HepG2 (cell line): ENCODE data around the gene AKT3. TPM values are rescaled to one million over a fixed set of nuclear protein-coding genes. Genes with fewer than 3 reads are reported as not detected.

Source experiments
- ATAC-seq: fragments of 200-7000 bp; cut with Tn5 transposase; 3 replicates; pipeline ENCODE4 v1.9.1; 2020; ENCODE audit warnings: mild to moderate bottlenecking, moderate library complexity
- BruUV-seq: library from RNA; stranded (reverse); fragments of 400-500 nt; replicated peaks from 2 replicates; lab custom pipeline; 2021; lab: Mats Ljungman, UMichigan
- CTCF ChIA-PET: fragments of 300-600 bp; formaldehyde crosslinking; extraction: SDS; loops from one replicate; lab custom pipeline; 2021; ENCODE audit warnings: low total read pairs, inconsistent platforms, low intra/inter-chr PET ratio; lab: Yijun Ruan, JAX
- POLR2A ChIA-PET: fragments of 350-600 bp; sonication (Branson Sonifier 250); formaldehyde crosslinking; loops from one replicate; lab custom pipeline; 2020; ENCODE audit warnings: antibody characterized with exemption, inconsistent platforms; lab: Yijun Ruan, JAX
- DNase-seq: peaks from one replicate; pipeline ENCODE4 v3.0.0-alpha.2; 2015; ENCODE audit warnings: low spot score
- FAIRE-seq: peaks from 3 replicates; lab custom pipeline; 2011; peaks lifted over from hg19 to GRCh38; lab: Jason Lieb, UNC
- H2AFZ ChIP-seq: one replicate; pipeline ENCODE4 v1.6.1; 2011; ENCODE audit warnings: low read length, inconsistent platforms
- H3K27ac ChIP-seq: fragments of 300-600 bp; 3 replicates; pipeline ENCODE4 v1.8.0; 2011; ENCODE audit warnings: mixed run types, mild to moderate bottlenecking, mixed read lengths, low read length, inconsistent platforms; ENCODE audit not compliant: insufficient read depth; ENCODE audit errors: extremely low read length
- H3K27me3 ChIP-seq, 2 experiments: fragments of 200-600 bp in 1 of 2; 2 replicates in 1 of 2; 3 replicates in 1 of 2; pipeline versions ENCODE4 v1.6.0 to v1.8.0; 2011; ENCODE audit warnings: low read length in 2 of 2, mild to moderate bottlenecking in 2 of 2, moderate library complexity in 2 of 2, inconsistent platforms in 1 of 2; ENCODE audit not compliant: insufficient read depth in 2 of 2, control insufficient read depth in 1 of 2
- H3K36me3 ChIP-seq, 2 experiments: fragments of 200-600 bp in 1 of 2; replicated peaks in 1 of 2; 2 replicates in 1 of 2; 3 replicates in 1 of 2; pipeline versions ENCODE4 v1.5.1 to v1.8.0; 2011; ENCODE audit warnings: low read length in 2 of 2, inconsistent platforms in 1 of 2; ENCODE audit not compliant: insufficient read depth in 2 of 2, control insufficient read depth in 1 of 2
- H3K4me1 ChIP-seq: 2 replicates; pipeline ENCODE4 v1.5.1; 2012; ENCODE audit warnings: low read length, inconsistent platforms; ENCODE audit not compliant: insufficient read depth
- H3K4me2 ChIP-seq: 2 replicates; pipeline ENCODE4 v1.6.0; 2011; ENCODE audit warnings: low read depth, low read length, inconsistent platforms
- H3K4me3 ChIP-seq, 3 experiments: fragments of 200-600 bp in 1 of 3; sonication (generic), shearing (Covaris generic) in 1 of 3; replicated peaks in 1 of 3; 2 replicates each; pipeline ENCODE4 v1.5.1; 2011 to 2016; ENCODE audit warnings: low read length in 3 of 3, inconsistent platforms in 2 of 3, low read depth in 2 of 3, mild to moderate bottlenecking in 2 of 3, control low read depth in 1 of 3, mixed read lengths in 1 of 3; ENCODE audit not compliant: insufficient read depth in 1 of 3
- H3K79me2 ChIP-seq: one replicate; pipeline ENCODE4 v1.6.1; 2011; ENCODE audit warnings: low read length, inconsistent platforms; ENCODE audit not compliant: insufficient read depth
- H3K9ac ChIP-seq: 2 replicates; pipeline ENCODE4 v1.6.0; 2011; ENCODE audit warnings: mild to moderate bottlenecking, low read depth, low read length, inconsistent platforms; ENCODE audit not compliant: insufficient read depth
- H3K9me3 ChIP-seq: 2 replicates; pipeline ENCODE4 v1.5.1; 2012; ENCODE audit warnings: mild to moderate bottlenecking, low read length
- H4K20me1 ChIP-seq: 2 replicates; pipeline ENCODE4 v1.6.0; 2011; ENCODE audit warnings: inconsistent platforms, mild to moderate bottlenecking, low read length, moderate library complexity; ENCODE audit not compliant: insufficient read depth
- CBX1 ChIP-seq: IDR thresholded peaks from one replicate; pipeline ENCODE4 v1.6.1; 2016; ENCODE audit warnings: antibody characterized with exemption, low read depth
- CEBPB ChIP-seq: IDR thresholded peaks from 2 replicates; pipeline ENCODE4 v1.6.1; 2011; ENCODE audit warnings: low read depth, low read length, improper control_type of control experiment, borderline replicate concordance
- DR1 ChIP-seq: sonication (generic); formaldehyde crosslinking; IDR thresholded peaks from 2 replicates; pipeline ENCODE4 v1.8.0; 2021; ENCODE audit warnings: mild to moderate bottlenecking, missing genetic modification reagents, inconsistent platforms
- HMG20A ChIP-seq: IDR thresholded peaks from 2 replicates; pipeline ENCODE4 v1.6.1; 2016; ENCODE audit warnings: borderline replicate concordance
- JUND ChIP-seq: sonication (generic); formaldehyde crosslinking; IDR thresholded peaks from 2 replicates; pipeline ENCODE4 v1.8.0; 2022; ENCODE audit warnings: mild to moderate bottlenecking, missing genetic modification reagents
- KLF12 ChIP-seq: sonication (generic); formaldehyde crosslinking; IDR thresholded peaks from 2 replicates; pipeline ENCODE4 v1.4.0; 2020; ENCODE audit warnings: missing genetic modification reagents, borderline replicate concordance
- MED1 ChIP-seq: sonication (generic); formaldehyde crosslinking; IDR thresholded peaks from 2 replicates; pipeline ENCODE4 v1.4.0; 2020; ENCODE audit warnings: missing genetic modification reagents
- MEIS1 ChIP-seq: sonication (generic); formaldehyde crosslinking; IDR thresholded peaks from 2 replicates; pipeline ENCODE4 v1.9.0; 2021; ENCODE audit warnings: mild to moderate bottlenecking, missing genetic modification reagents, moderate library complexity, borderline replicate concordance
- NAIF1 ChIP-seq: sonication (generic); formaldehyde crosslinking; IDR thresholded peaks from 2 replicates; pipeline ENCODE4 v1.5.0; 2020; ENCODE audit warnings: mild to moderate bottlenecking, missing genetic modification reagents, borderline replicate concordance
- NFIB ChIP-seq: sonication (generic); formaldehyde crosslinking; IDR thresholded peaks from 2 replicates; pipeline ENCODE4 v1.9.0; 2021; ENCODE audit warnings: missing genetic modification reagents, mild to moderate bottlenecking, borderline replicate concordance
- RAD51 ChIP-seq: fragments of 450-650 bp; IDR thresholded peaks from 2 replicates; pipeline ENCODE4 v1.6.1; 2016; ENCODE audit warnings: borderline replicate concordance
- SCMH1 ChIP-seq: sonication (generic); formaldehyde crosslinking; IDR thresholded peaks from 2 replicates; pipeline ENCODE4 v1.9.0; 2021; ENCODE audit warnings: missing genetic modification reagents, mild to moderate bottlenecking, borderline replicate concordance
- TBP ChIP-seq: sonication (generic); formaldehyde crosslinking; IDR thresholded peaks from 2 replicates; pipeline ENCODE4 v1.5.0; 2020; ENCODE audit warnings: missing genetic modification reagents
- TRIM24 ChIP-seq: sonication (generic); formaldehyde crosslinking; IDR thresholded peaks from 2 replicates; pipeline ENCODE4 v1.8.0; 2022; ENCODE audit warnings: mild to moderate bottlenecking, missing genetic modification reagents
- WIZ ChIP-seq: sonication (generic); formaldehyde crosslinking; IDR thresholded peaks from 2 replicates; pipeline ENCODE4 v1.5.1; 2020; ENCODE audit warnings: mild to moderate bottlenecking, missing genetic modification reagents
- ZNF629 ChIP-seq: sonication (generic); formaldehyde crosslinking; conservative IDR thresholded peaks from 2 replicates; pipeline ENCODE4 v1.5.0; 2020; ENCODE audit warnings: missing genetic modification reagents
- ZNF703 ChIP-seq: sonication (generic); formaldehyde crosslinking; IDR thresholded peaks from 2 replicates; pipeline ENCODE4 v1.5.1; 2020; ENCODE audit warnings: missing genetic modification reagents, mild to moderate bottlenecking, moderate library complexity, borderline replicate concordance
- ZNF780A ChIP-seq: sonication (generic); formaldehyde crosslinking; IDR thresholded peaks from 2 replicates; pipeline ENCODE4 v1.8.0; 2022; ENCODE audit warnings: mild to moderate bottlenecking, missing genetic modification reagents, moderate library complexity
- ZZZ3 ChIP-seq: sonication (generic); formaldehyde crosslinking; IDR thresholded peaks from 2 replicates; pipeline ENCODE4 v1.4.0; 2020; ENCODE audit warnings: missing genetic modification reagents, mild to moderate bottlenecking, borderline replicate concordance
- WGBS: methylation state at CpG from one replicate; pipeline ENCODE4 v1.1.6; 2017; ENCODE audit warnings: low lambda C conversion rate; 5-methylcytosine and 5-hydroxymethylcytosine counted together
- in situ Hi-C: cut with HindIII; loops from 2 replicates; pipeline ENCODE4 v1.10.0; 2017; ENCODE audit warnings: low pct_unique_long_range_greater_than_20kb; ENCODE audit not compliant: extremely low pct_ligation_motif_present
- intact Hi-C: fragments of 100-400 bp; cut with micrococcal nuclease; formaldehyde crosslinking; loops from one replicate; pipeline ENCODE4 v1.10.0; 2022; ENCODE audit not compliant: unreplicated experiment
- polyA plus RNA-seq, 8 experiments: library from polyadenylated mRNA; depleted of rRNA in 3 of 8; stranded (reverse) in 7 of 8; unstranded in 1 of 8; fragments of >200 nt; fragmentation: Illumina TruSeq in 4 of 8; extraction: Trizol in 4 of 8; gene quantifications; 2 replicates each; pipeline versions ENCODE4 v1.2.1 to v1.2.3, GENCODE V29; 2011 to 2016; ENCODE audit warnings: low read depth in 4 of 8, missing spikeins in 1 of 8, mixed read lengths in 1 of 8; ENCODE audit not compliant: insufficient read depth in 1 of 8
- total RNA-seq, 5 experiments: library from RNA; depleted of rRNA; stranded (reverse); fragments of >200 nt; fragmentation: Illumina TruSeq; extraction: Trizol; gene quantifications; 2 replicates each; pipeline ENCODE4 v1.2.3, GENCODE V29; 2016; ENCODE audit warnings: low read depth in 1 of 5
- TF ChIP-seq, protein P1 (sequence below): sonication (generic); formaldehyde crosslinking; IDR thresholded peaks from 2 replicates; pipeline ENCODE4 v1.5.0; 2020; ENCODE audit warnings: mild to moderate bottlenecking, missing genetic modification reagents
- TF ChIP-seq, protein P2 (sequence below): sonication (generic); formaldehyde crosslinking; IDR thresholded peaks from 2 replicates; pipeline ENCODE4 v1.8.1; 2023; ENCODE audit warnings: mild to moderate bottlenecking, missing genetic modification reagents
- TF ChIP-seq, protein P3 (sequence below): sonication (generic); formaldehyde crosslinking; IDR thresholded peaks from 2 replicates; pipeline ENCODE4 v1.5.1; 2020; ENCODE audit warnings: missing genetic modification reagents, mild to moderate bottlenecking, borderline replicate concordance

Gene AKT3
- total and polyA plus RNA-seq, 2 of the 13 experiments (the other 11 are each of a cell fraction or from before 2014, with no cell fraction given) = 0.07 TPM

DNA sequence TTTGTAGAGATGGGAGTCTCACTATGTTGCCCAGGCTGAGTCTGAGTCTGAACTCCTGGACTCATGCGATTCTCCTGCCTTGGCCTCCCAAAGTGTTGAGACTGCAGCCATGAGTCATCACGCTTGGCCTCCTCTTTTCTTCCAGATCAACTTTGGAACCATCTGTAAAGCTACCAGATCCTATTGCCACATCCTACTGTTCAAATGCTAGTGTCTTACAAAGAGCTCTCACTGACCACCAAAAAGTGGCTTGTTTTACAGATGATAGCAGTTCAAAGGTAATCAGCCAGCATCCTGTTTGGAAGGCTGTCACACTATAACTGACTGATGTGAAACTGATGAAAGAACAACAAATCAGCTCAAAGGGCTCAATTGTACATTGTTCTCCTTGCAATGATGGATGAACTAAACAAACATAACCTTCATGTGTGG is 221.6 kb downstream of the AKT3 start (continued):
- TF ChIP-seq HMG20A = peak; percentile 66
- no peak for TF ChIP-seq CBX1
- TF ChIP-seq ZNF629 (CRISPR knock-in tag) = no peak
- TF ChIP-seq NFIB = no peak
- no peak for TF ChIP-seq MED1
- TF ChIP-seq CEBPB = peak; percentile 60; the same call in 1 of the 2 replicates
- no peak for TF ChIP-seq ZNF703 (CRISPR knock-in tag)
- no peak for TF ChIP-seq ZZZ3 (CRISPR knock-in tag)
- TF ChIP-seq WIZ (CRISPR knock-in tag) = no peak
- TF ChIP-seq TRIM24 (CRISPR knock-in tag) = peak; percentile 64; the same call in 1 of the 2 replicates
- TF ChIP-seq MEIS1 = no peak
- TF ChIP-seq JUND (CRISPR knock-in tag) = peak; percentile 60; the same call in 1 of the 2 replicates
- TF ChIP-seq, protein P1, sequence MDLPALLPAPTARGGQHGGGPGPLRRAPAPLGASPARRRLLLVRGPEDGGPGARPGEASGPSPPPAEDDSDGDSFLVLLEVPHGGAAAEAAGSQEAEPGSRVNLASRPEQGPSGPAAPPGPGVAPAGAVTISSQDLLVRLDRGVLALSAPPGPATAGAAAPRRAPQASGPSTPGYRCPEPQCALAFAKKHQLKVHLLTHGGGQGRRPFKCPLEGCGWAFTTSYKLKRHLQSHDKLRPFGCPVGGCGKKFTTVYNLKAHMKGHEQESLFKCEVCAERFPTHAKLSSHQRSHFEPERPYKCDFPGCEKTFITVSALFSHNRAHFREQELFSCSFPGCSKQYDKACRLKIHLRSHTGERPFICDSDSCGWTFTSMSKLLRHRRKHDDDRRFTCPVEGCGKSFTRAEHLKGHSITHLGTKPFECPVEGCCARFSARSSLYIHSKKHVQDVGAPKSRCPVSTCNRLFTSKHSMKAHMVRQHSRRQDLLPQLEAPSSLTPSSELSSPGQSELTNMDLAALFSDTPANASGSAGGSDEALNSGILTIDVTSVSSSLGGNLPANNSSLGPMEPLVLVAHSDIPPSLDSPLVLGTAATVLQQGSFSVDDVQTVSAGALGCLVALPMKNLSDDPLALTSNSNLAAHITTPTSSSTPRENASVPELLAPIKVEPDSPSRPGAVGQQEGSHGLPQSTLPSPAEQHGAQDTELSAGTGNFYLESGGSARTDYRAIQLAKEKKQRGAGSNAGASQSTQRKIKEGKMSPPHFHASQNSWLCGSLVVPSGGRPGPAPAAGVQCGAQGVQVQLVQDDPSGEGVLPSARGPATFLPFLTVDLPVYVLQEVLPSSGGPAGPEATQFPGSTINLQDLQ (CRISPR knock-in tag) = no peak
- TF ChIP-seq, all 625 proteins: peak for 50

DNA sequence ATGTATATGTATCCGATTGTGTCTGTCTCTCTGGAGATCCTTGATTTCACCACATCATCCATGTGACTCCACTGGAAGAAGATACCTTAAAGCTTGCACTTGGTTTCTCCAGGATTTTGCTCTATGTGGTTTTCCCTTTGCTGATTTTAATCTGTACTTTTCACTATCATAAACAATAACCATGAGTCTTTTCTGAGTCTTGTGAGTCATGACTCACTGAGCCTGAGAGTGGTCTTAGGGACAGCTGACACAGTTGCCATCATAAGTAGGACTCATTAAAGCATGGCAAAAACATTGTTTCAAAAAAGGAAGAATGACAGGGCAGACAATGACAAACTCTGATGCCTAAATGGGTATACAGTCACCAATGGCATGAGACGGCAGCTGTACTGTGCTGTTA is 226.2 kb downstream of the AKT3 start:
- H3K4me1 ChIP-seq = peaks cover 6% of the 10 kb centered on the region; the same call in 1 of the 2 replicates
- H2AFZ ChIP-seq = no peak overlapping the region
- H3K27ac ChIP-seq = no peak overlapping the region
- intact Hi-C loops (no loop called here), in situ Hi-C loops (no loop called here)
- H3K4me3 ChIP-seq = no peak overlapping the region
- WGBS = 21% methylated on average over 2 of the region's 2 CpGs
- no peak overlapping the region for H3K4me2 ChIP-seq
- no peaks in the 10 kb centered on the region for H4K20me1 ChIP-seq
- no peak for ATAC-seq
- H3K79me2 ChIP-seq = no peaks in the 10 kb centered on the region
- no TSS peak for BruUV-seq
- no peaks in the 10 kb centered on the region for H3K27me3 ChIP-seq
- no peak for FAIRE-seq
- no peak overlapping the region for H3K9ac ChIP-seq
- H3K36me3 ChIP-seq = no peaks in the 10 kb centered on the region
- peaks cover 12% of the 10 kb centered on the region; the same call in 1 of the 2 replicates for H3K9me3 ChIP-seq
- DNase-seq = no peak
- POLR2A ChIA-PET = no interaction called here
- CTCF ChIA-PET = no interaction called here
- TF ChIP-seq, protein P2, sequence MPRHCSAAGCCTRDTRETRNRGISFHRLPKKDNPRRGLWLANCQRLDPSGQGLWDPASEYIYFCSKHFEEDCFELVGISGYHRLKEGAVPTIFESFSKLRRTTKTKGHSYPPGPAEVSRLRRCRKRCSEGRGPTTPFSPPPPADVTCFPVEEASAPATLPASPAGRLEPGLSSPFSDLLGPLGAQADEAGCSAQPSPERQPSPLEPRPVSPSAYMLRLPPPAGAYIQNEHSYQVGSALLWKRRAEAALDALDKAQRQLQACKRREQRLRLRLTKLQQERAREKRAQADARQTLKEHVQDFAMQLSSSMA (CRISPR knock-in tag) = no peak
- TF ChIP-seq SCMH1 (CRISPR knock-in tag) = no peak
- TF ChIP-seq DR1 = no peak
- TF ChIP-seq, protein P3, sequence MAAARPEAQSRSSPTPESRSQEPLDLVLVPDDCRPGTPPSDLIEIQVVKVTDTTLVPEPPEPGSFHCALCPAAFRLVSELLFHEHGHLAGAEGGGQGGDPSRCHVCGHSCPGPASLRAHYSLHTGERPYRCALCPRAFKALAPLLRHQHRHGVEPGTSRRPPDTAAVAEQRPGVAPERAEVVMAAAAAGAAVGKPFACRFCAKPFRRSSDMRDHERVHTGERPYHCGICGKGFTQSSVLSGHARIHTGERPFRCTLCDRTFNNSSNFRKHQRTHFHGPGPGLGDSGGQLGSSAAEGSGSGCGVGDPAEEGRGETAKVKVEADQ (CRISPR knock-in tag) = no peak
- no peak for TF ChIP-seq RAD51
- TF ChIP-seq ZNF780A (CRISPR knock-in tag) = no peak
- TF ChIP-seq HMG20A = no peak
- TF ChIP-seq KLF12 (CRISPR knock-in tag) = no peak
- no peak for TF ChIP-seq NAIF1 (CRISPR knock-in tag)
- TF ChIP-seq TBP (CRISPR knock-in tag) = no peak
- TF ChIP-seq CBX1 = no peak
